ENCODE results near the gene SPDL1. TPM values are rescaled to one million over a fixed set of nuclear protein-coding genes. Genes with fewer than 3 reads are reported as not detected.
"Not testable (repeated sequence)": the region's sequence is repeated elsewhere in the genome, so short reads cannot be mapped to it uniquely, and the experiment has no call there.

The SPDL1 gene
- total RNA-seq, 2 donors from 2014 or later, result 8.0 to 13.7 TPM

DNA sequence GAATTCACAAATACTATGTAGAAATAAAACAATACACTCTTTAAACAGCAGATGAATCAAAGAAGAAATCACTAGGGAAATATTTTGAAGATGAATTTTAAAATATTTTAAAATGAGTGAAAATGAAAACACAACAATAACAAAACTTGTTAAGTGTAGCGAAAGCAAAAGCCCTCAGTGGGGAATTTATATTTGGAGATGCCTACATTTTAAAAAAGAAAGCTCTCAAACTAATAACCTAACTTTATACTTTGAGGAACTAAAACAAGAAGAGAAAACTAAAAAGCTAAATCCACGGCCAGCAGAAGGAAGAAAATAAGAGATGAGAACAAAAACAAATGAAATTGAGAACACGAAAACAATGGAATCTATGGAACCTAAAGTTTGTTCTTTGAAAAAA lies 22.7 kb downstream of the SPDL1 start:
- DNase-seq, result no peak
- no peak overlapping the region for H3K27ac ChIP-seq
- no peaks in the 10 kb centered on the region for H3K4me1 ChIP-seq
- no peaks in the 10 kb centered on the region for H3K9me3 ChIP-seq
- no peaks in the 10 kb centered on the region for H3K27me3 ChIP-seq
- intact Hi-C loops (cut with DNase I), result no loop called here
- H3K9ac ChIP-seq (ENCODE audit: low read depth in 2 of 2, low read length in 2 of 2), result no peak overlapping the region
- no peaks in the 10 kb centered on the region for H3K36me3 ChIP-seq
- TF ChIP-seq, protein P1, sequence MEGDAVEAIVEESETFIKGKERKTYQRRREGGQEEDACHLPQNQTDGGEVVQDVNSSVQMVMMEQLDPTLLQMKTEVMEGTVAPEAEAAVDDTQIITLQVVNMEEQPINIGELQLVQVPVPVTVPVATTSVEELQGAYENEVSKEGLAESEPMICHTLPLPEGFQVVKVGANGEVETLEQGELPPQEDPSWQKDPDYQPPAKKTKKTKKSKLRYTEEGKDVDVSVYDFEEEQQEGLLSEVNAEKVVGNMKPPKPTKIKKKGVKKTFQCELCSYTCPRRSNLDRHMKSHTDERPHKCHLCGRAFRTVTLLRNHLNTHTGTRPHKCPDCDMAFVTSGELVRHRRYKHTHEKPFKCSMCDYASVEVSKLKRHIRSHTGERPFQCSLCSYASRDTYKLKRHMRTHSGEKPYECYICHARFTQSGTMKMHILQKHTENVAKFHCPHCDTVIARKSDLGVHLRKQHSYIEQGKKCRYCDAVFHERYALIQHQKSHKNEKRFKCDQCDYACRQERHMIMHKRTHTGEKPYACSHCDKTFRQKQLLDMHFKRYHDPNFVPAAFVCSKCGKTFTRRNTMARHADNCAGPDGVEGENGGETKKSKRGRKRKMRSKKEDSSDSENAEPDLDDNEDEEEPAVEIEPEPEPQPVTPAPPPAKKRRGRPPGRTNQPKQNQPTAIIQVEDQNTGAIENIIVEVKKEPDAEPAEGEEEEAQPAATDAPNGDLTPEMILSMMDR (IDR thresholded peaks at IDR 0.05), result no peak
- no peak overlapping the region for H3K4me3 ChIP-seq

GRCh38 chr5:169607882-169608281 lies 24.3 kb downstream of the SPDL1 start:
- no peak for DNase-seq
- no peaks in the 10 kb centered on the region for H3K36me3 ChIP-seq
- H3K9me3 ChIP-seq, result no peaks in the 10 kb centered on the region
- no peaks in the 10 kb centered on the region for H3K27me3 ChIP-seq
- no peak overlapping the region for H3K9ac ChIP-seq (ENCODE audit: low read depth in 2 of 2, low read length in 2 of 2)
- H3K4me3 ChIP-seq, result no peak overlapping the region
- TF ChIP-seq, protein P1 (IDR thresholded peaks at IDR 0.05), result no peak
- H3K27ac ChIP-seq, result no peak overlapping the region
- intact Hi-C loops (cut with DNase I), result no loop called here
- H3K4me1 ChIP-seq, result no peaks in the 10 kb centered on the region

DNA sequence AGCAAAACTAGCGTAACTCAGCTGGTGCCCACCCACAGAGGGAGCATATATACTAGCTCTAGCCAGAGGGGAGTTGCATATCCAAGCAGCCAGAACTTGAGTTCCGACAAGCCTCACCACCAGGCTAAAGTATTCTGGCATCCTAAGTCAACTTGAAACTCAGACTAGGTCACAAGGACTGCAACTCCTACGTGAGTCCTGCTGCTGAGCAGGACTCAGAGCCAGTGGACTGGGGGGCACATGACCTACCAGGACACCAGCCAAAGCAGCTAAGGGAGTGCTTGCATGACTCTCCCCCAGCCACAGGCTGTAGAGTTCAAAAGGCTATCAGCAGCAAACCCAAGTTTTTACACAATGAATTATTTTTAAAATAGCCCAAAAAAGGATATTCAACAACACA lies 26.1 kb downstream of the SPDL1 start:
- Histone ChIP-seq H3K36me3 (no peaks in the 10 kb centered on the region), H3K4me3 (no peak overlapping the region), H3K4me1 (no peaks in the 10 kb centered on the region), H3K9ac (ENCODE audit: low read depth in 2 of 2, low read length in 2 of 2) (no peak overlapping the region), H3K27ac (no peak overlapping the region), H3K27me3 (no peaks in the 10 kb centered on the region), H3K9me3 (no peaks in the 10 kb centered on the region)
- TF ChIP-seq, protein P1 (IDR thresholded peaks at IDR 0.05), result no peak
- intact Hi-C loops (cut with DNase I), result no loop called here
- DNase-seq, result no peak

DNA sequence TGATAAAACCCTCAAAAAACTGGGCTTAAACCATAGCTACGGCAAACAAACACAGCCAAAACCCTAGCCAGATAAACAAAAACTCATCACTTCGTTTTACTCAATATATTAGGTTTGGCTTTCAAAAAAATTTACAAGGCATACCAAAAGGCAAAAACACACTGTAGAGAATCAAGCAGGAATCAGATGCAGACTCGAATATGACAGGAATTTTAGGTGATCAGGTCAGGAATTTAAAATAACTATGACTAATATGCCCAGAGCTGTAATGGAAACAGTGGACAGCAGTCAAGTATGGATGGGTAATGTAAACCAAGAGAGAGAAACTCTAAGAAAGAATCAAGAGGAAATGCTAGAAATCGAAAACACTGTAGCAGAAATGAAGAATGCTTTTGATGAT lies 27.0 kb downstream of the SPDL1 start:
- intact Hi-C loops (cut with DNase I), result no loop called here
- H3K27ac ChIP-seq, result no peak overlapping the region
- H3K4me3 ChIP-seq, result no peak overlapping the region
- DNase-seq, result no peak
- H3K4me1 ChIP-seq, result no peaks in the 10 kb centered on the region
- no peaks in the 10 kb centered on the region for H3K27me3 ChIP-seq
- no peak overlapping the region for H3K9ac ChIP-seq (ENCODE audit: low read depth in 2 of 2, low read length in 2 of 2)
- TF ChIP-seq, protein P1 (IDR thresholded peaks at IDR 0.05), result no peak
- H3K36me3 ChIP-seq, result no peaks in the 10 kb centered on the region
- H3K9me3 ChIP-seq, result no peaks in the 10 kb centered on the region

- no peak overlapping the region for H3K9ac ChIP-seq (ENCODE audit: low read depth in 2 of 2, low read length in 2 of 2)
- no peak for DNase-seq
- TF ChIP-seq, protein P1 (IDR thresholded peaks at IDR 0.05), result no peak
- H3K9me3 ChIP-seq, result no peaks in the 10 kb centered on the region
- no peaks in the 10 kb centered on the region for H3K36me3 ChIP-seq
- H3K4me3 ChIP-seq, result no peak overlapping the region
- no peaks in the 10 kb centered on the region for H3K27me3 ChIP-seq
- no peak overlapping the region for H3K27ac ChIP-seq
- no peaks in the 10 kb centered on the region for H3K4me1 ChIP-seq
- intact Hi-C loops (cut with DNase I), result no loop called here
Measured at GRCh38 chr5:169615561-169615960, 32.0 kb downstream of the SPDL1 start.

GRCh38 chr5:169624307-169624706 lies 40.7 kb downstream of the SPDL1 start:
- intact Hi-C loops (cut with DNase I); H3K9ac ChIP-seq (ENCODE audit: low read depth in 2 of 2, low read length in 2 of 2); H3K27me3 ChIP-seq; H3K9me3 ChIP-seq; H3K4me1 ChIP-seq; H3K27ac ChIP-seq; DNase-seq; H3K36me3 ChIP-seq; H3K4me3 ChIP-seq: not testable (repeated sequence)

Measured in colonic mucosa (tissue), 4 donors.